ENCODE data around the gene WASF3. TPM values are rescaled to one million over a fixed set of nuclear protein-coding genes. Genes with fewer than 3 reads are reported as not detected.

The WASF3 gene
- total and polyA plus RNA-seq, 12 donors, result 12.6 to 63.3 (median 37.6) TPM

- TF ChIP-seq POLR2A (IDR thresholded peaks at IDR 0.05), result no peak
- no peak for TF ChIP-seq CTCF (IDR thresholded peaks at IDR 0.05)
- no peaks in the 10 kb centered on the region for H3K9me3 ChIP-seq (replicated peaks in 1 of 3)
- intact Hi-C loops (cut with DNase I), result no loop called here
- H3K27me3 ChIP-seq, result no peaks in the 10 kb centered on the region
- peaks cover 26 to 47% of the 10 kb centered on the region in 2 donors for H3K4me1 ChIP-seq (replicated peaks in 1 of 2)
- DNase-seq, result no peak
- no peak overlapping the region for H3K4me3 ChIP-seq
- no peak overlapping the region for H3K27ac ChIP-seq
- H3K36me3 ChIP-seq (replicated peaks in 1 of 2), result no peaks in the 10 kb centered on the region
Observed at GRCh38 chr13:26587251-26587650, 29.8 kb downstream of the WASF3 start.

DNA sequence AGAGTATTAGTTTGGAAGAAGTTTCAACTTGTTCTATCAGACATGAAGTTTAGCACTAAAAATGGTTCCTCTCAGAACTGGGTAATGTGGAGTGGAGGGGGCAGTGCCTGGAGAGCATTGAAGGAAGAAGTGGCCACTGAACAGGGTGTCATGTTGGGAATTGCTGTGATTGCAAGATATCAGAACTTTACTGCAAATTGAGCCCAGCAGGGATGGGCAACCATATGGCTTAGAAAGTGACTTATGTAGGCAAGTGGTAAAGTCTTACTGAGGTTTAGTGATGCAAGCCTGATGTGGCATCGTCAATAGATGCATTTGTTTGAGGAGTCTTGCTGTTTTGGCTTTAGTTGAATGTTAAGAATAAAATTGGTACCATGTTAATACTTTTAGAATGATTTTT, 31.7 kb downstream of the WASF3 start:
- TF ChIP-seq POLR2A (IDR thresholded peaks at IDR 0.05), result no peak
- TF ChIP-seq CTCF (IDR thresholded peaks at IDR 0.05), result no peak
- Histone ChIP-seq H3K27ac (no peak overlapping the region), H3K27me3 (no peaks in the 10 kb centered on the region), H3K9me3 (replicated peaks in 1 of 3) (no peaks in the 10 kb centered on the region), H3K36me3 (replicated peaks in 1 of 2) (no peaks in the 10 kb centered on the region), H3K4me3 (no peak overlapping the region), H3K4me1 (replicated peaks in 1 of 2) (peaks cover 18 to 39% of the 10 kb centered on the region in 2 donors)
- DNase-seq, result no peak
- 81 to 94% (median 90%) methylated on average over 1 of the region's 1 CpG for WGBS, 4 donors
- intact Hi-C loops (cut with DNase I), result no loop called here

GRCh38 chr13:26589754-26590153, 32.3 kb downstream of the WASF3 start:
- 43 to 68% (median 59%) methylated on average over 1 of the region's 1 CpG for WGBS, 4 donors
- no peaks in the 10 kb centered on the region for H3K9me3 ChIP-seq (replicated peaks in 1 of 3)
- TF ChIP-seq POLR2A (IDR thresholded peaks at IDR 0.05) (no peak), CTCF (IDR thresholded peaks at IDR 0.05) (no peak)
- DNase-seq, result peak in 5 of 7 donors; percentile 34 to 63 (median 36)
- H3K27ac ChIP-seq, result no peak overlapping the region
- H3K27me3 ChIP-seq, result no peaks in the 10 kb centered on the region
- H3K36me3 ChIP-seq (replicated peaks in 1 of 2), result no peaks in the 10 kb centered on the region
- peaks cover 13 to 34% of the 10 kb centered on the region in 2 donors for H3K4me1 ChIP-seq (replicated peaks in 1 of 2)
- intact Hi-C loops (cut with DNase I), result no loop called here
- H3K4me3 ChIP-seq, result no peak overlapping the region

DNA sequence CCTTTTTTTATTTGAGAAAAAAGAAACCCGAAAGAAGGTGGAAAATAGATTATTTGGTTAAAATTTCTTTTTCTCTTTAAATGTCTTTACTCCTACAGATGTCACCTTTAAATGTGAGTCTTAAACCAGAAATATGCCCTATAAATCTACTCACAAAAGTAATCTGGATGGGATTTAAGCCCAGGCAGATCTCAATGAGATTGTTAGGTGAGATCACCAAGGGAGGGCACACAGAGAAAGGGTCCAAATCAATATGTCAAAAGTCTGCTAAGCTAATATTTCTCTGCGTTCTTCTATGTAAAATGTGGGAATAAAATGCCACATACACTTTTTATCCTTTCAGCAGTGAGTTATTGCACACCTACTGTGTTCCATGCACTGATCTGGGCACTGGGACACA, 32.9 kb downstream of the WASF3 start:
- Histone ChIP-seq H3K27ac (no peak overlapping the region), H3K9me3 (replicated peaks in 1 of 3) (no peaks in the 10 kb centered on the region), H3K36me3 (replicated peaks in 1 of 2) (no peaks in the 10 kb centered on the region), H3K4me1 (replicated peaks in 1 of 2) (peaks cover 13 to 30% of the 10 kb centered on the region in 2 donors), H3K27me3 (no peaks in the 10 kb centered on the region), H3K4me3 (no peak overlapping the region)
- intact Hi-C loops (cut with DNase I), result no loop called here
- no peak for DNase-seq
- no peak for TF ChIP-seq POLR2A (IDR thresholded peaks at IDR 0.05)
- TF ChIP-seq CTCF (IDR thresholded peaks at IDR 0.05), result no peak
- 90 to 92% (median 91%) methylated on average over 2 of the region's 2 CpGs for WGBS, 4 donors
